Spleen (tissue), 7 donors: Measurements from ENCODE around the gene S100A13.
A peak's percentile ranks its signal among the peaks of the same experiment; 100 is the strongest.
"Not testable (repeated sequence)": the region's sequence is repeated elsewhere in the genome, so short reads cannot be mapped to it uniquely, and the experiment has no call there.

Source experiments
- POLR2A ChIP-seq, 3 donors: fragments of 450-650 bp; IDR thresholded peaks; one replicate each; pipeline ENCODE4 v1.5.1; 2017; ENCODE audit warnings: antibody characterized with exemption in 3 of 3, mild to moderate bottlenecking in 1 of 3
- POLR2AphosphoS5 ChIP-seq, 3 donors: sonication (generic); formaldehyde crosslinking; IDR thresholded peaks; one replicate each; pipeline ENCODE4 v1.5.1; 2017; ENCODE audit warnings: antibody characterized with exemption in 3 of 3
- TF ChIP-seq, protein P1 (sequence below), 11 experiments: fragments of 200-600 bp in 7 of 11; fragments of 450-650 bp in 4 of 11; sonication (generic) in 4 of 11; IDR thresholded peaks in 8 of 11; conservative IDR thresholded peaks in 3 of 11; 1 replicate in 7 of 11; 2 replicates in 4 of 11; pipeline versions ENCODE4 v1.4.0 to v1.8.0; 2016 to 2021; ENCODE audit warnings: antibody characterized with exemption in 11 of 11, inconsistent platforms in 4 of 11, mild to moderate bottlenecking in 1 of 11
- donor health status: DM: no; HTN: no; CAD: no; lungs with moderate emphysema.
- donor health status: DM: no; HTN: no; CAD: no.
- donor health status: DM: no; HTN: no; CAD: no.

DNA sequence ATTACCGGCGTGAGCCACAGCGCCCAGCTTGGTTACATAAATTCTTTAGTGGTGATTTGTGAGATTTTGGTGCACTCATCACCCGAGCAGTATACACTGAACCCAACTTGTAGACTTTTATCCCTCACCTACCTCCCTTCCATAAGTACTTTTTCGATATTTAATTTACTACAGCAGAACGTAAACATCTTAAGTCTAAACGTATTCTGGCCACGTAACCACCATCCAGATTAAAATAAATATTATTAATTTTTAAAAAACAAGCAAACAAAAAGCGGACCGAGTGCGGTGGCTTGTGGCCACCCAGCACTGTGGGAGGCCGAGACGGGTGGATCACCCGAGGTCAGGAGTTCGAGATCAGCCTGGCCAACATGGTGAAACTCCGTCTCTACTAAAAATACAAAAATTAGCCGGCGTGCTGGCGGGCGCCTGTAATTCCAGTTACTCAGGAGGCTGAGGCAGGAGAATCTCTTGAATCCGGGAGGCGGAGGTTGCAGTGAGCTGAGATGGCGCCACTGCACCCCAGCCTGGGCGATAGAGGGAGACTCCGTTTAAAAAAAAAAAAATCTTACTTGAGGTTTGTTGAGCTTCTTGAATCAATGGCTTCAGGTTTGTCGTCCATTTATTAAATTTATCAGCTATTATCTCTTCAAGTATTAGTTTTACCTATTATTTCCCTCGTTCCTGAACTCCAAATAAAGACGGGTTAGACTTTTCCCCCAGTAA lies 44.5 kb upstream of the S100A13 start:
- TF ChIP-seq, protein P1, sequence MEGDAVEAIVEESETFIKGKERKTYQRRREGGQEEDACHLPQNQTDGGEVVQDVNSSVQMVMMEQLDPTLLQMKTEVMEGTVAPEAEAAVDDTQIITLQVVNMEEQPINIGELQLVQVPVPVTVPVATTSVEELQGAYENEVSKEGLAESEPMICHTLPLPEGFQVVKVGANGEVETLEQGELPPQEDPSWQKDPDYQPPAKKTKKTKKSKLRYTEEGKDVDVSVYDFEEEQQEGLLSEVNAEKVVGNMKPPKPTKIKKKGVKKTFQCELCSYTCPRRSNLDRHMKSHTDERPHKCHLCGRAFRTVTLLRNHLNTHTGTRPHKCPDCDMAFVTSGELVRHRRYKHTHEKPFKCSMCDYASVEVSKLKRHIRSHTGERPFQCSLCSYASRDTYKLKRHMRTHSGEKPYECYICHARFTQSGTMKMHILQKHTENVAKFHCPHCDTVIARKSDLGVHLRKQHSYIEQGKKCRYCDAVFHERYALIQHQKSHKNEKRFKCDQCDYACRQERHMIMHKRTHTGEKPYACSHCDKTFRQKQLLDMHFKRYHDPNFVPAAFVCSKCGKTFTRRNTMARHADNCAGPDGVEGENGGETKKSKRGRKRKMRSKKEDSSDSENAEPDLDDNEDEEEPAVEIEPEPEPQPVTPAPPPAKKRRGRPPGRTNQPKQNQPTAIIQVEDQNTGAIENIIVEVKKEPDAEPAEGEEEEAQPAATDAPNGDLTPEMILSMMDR (IDR thresholded peaks at IDR 0.05 in 8 of 11, conservative IDR thresholded peaks at IDR 0.05 in 3 of 11): peak in 2 of 11 experiments; percentile 8 to 20
- not testable (repeated sequence) for TF ChIP-seq POLR2AphosphoS5, POLR2A (IDR thresholded peaks at IDR 0.05)
